NCI-H128 (cell line): ENCODE measurements around the gene KBTBD8.

ENCODE experiments used
- DNase-seq: peaks from one replicate; lab custom pipeline; 2025; ENCODE audit not compliant: unreplicated experiment; lab: John Stamatoyannopoulos, UW

KBTBD8 gene

GRCh38 chr3:67031986-67032385, 33.9 kb downstream of the KBTBD8 start:
- no peak for DNase-seq

DNA sequence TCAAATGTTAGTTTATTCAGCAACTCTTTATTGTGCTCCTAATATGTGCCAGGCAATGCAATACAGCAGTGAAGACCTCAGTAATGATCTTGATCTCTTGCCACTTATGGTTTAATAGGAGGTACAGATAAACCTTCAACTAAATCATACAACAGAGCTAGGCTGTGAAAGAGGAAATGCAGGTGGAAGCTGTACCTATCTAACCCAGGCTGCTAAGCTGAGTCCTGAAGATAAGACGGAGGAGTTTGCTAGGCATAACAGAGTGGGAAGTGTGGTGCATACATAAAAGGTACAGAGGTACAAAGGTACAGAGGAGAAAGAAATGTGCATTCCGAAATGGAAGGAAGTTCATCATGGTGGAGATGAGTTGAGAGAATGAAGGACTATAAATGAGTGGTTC, 35.0 kb downstream of the KBTBD8 start:
- no peak for DNase-seq

GRCh38 chr3:67034371-67034770, 36.3 kb downstream of the KBTBD8 start:
- no peak for DNase-seq

- DNase-seq: no peak
These were observed 39.5 kb downstream of the KBTBD8 start for GRCh38 chr3:67037615-67038014.

DNA sequence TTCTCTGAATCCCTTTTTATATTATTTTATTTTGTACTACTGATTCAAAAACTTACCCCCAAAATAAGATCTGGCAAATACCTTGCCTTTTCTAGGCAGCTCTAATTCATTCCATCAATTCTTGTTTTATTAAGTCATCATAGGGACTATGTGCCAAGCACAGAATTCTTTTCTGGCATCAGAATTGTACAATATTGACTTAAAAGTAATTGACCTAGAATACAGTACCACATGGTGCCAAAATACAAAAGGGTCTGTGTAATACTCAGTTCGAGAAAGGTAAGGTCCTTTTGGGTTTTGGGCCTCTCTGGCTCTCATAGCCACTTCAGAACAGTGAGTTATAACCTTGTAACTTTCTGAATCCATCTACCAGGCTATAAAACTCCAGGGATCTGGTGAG, 46.2 kb downstream of the KBTBD8 start:
- no peak for DNase-seq

- DNase-seq: no peak
These were observed 46.8 kb downstream of the KBTBD8 start for GRCh38 chr3:67044955-67045354.

DNA sequence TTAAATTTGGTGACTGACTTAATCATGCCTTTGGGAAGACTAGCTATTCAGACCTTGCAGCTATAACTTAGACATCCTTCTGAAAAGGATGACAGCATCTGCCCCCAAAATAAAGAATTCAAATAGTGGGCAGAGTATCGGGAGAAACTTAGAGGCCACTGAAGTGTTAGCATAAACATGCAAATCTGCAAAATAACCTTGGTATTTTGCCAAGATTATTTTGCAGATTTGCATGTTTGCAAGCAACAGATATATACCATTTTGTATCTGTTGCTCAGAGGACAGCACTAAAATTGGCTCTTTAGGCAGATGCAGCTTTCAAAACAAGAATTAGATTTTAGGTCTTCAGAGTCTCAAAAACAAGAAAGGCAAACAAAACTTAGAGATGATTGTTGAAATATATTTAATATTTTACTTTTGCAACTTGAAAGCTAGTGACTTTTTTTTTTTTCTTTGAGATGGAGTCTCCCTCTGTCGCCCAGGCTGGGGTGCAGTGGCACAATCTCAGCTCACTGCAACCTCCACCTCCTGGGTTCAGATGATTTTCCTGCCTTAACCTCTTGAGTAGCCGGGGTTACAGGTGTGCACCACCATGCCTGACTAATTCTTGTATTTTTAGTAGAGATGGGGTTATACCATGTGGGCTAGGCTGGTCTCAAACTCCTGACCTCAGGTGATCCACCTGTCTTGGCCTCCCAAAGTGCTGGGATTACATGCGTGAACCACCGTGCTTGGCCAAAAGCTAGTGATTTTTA, 47.8 kb downstream of the KBTBD8 start:
- DNase-seq: no peak

- DNase-seq: no peak
These were observed 48.9 kb downstream of the KBTBD8 start for GRCh38 chr3:67047051-67047450.

DNA sequence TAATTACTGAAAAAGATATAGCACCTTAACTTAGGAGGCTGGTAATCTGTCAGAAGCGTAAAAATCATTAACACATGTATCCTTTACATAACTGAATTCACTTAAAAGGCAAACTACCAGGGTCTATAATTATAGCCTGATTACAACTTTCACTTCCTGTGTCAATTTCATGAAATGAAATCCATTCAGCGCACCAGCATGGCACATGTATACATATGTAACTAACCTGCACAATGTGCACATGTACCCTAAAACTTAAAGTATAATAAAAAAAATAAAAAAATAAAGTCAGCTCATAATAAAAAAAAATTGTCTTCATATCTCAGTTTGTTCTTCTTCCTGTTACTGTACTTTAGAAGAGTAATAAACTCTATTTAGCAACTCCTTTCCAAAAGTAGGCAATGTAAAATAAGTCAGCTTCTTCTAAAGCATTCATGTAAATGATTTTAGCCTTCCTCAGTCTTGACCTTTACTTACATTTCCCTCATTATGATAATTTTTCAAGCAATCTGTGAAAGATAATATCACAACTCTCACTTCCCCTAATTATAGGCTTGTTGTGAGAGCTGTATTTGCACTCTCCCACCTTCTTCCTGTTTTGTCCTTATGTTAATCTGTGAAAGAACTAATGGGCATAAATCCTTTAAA, 50.1 kb downstream of the KBTBD8 start:
- DNase-seq: no peak

DNA sequence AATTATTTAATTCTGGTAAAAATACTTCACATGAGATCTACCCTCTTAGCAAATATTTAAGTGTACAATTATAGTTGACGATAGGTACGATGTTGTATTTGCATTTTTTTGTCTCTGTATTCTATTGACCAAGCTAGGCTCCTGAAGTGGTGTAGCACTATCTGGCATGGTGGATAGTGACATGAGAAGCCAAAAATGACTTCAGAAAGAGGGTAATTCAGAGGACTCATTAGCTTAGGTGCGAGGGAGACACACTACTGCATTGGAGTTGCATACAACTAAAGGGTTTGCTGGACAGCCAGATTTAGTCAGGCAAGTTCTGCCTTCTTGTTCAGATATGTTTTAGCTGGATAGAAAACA, 50.6 kb downstream of the KBTBD8 start:
- DNase-seq: no peak

GRCh38 chr3:67059443-67059842, 61.3 kb downstream of the KBTBD8 start:
- DNase-seq: no peak
